ENCODE results near the gene SIGLEC10.
A peak's percentile ranks its signal among the peaks of the same experiment; 100 is the strongest.
"Not testable (repeated sequence)": the region's sequence is repeated elsewhere in the genome, so short reads cannot be mapped to it uniquely, and the experiment has no call there.

Gene SIGLEC10, protein sequence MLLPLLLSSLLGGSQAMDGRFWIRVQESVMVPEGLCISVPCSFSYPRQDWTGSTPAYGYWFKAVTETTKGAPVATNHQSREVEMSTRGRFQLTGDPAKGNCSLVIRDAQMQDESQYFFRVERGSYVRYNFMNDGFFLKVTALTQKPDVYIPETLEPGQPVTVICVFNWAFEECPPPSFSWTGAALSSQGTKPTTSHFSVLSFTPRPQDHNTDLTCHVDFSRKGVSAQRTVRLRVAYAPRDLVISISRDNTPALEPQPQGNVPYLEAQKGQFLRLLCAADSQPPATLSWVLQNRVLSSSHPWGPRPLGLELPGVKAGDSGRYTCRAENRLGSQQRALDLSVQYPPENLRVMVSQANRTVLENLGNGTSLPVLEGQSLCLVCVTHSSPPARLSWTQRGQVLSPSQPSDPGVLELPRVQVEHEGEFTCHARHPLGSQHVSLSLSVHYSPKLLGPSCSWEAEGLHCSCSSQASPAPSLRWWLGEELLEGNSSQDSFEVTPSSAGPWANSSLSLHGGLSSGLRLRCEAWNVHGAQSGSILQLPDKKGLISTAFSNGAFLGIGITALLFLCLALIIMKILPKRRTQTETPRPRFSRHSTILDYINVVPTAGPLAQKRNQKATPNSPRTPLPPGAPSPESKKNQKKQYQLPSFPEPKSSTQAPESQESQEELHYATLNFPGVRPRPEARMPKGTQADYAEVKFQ

DNA sequence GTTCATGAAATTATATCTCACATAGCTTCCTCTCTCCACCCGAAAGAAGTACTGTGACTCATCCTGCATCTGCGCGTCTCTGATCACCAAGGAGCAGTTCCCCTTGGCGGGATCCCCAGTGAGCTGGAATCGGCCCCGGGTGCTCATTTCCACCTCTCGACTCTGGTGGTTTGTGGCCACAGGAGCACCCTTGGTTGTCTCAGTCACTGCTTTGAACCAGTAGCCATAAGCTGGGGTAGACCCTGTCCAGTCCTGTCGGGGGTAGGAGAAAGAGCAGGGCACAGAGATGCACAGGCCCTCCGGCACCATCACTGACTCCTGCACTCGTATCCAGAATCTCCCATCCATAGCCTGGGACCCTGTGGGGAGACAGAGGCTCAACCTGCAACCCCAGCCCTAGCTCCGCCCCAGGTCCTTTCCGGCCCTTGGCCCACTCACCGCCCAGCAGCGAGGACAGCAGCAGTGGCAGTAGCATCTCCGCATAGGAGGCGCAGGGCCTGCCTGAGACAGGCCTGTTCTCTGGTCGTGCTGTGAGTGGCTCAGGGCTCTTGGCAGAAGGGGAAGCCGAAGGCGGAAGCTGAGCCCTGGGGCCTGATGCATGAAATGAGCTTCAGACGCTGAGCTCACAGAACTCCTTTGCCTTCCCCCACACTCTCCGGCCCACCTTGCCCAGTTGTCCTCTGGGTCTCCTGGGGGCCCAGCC is at the start of gene SIGLEC10:
SIGLEC10 (minus strand) TSS at position 536 of the 703 bp plus-strand sequence; CDS start at position 475, 61 bp downstream.
- no peak for DNase-seq

DNA sequence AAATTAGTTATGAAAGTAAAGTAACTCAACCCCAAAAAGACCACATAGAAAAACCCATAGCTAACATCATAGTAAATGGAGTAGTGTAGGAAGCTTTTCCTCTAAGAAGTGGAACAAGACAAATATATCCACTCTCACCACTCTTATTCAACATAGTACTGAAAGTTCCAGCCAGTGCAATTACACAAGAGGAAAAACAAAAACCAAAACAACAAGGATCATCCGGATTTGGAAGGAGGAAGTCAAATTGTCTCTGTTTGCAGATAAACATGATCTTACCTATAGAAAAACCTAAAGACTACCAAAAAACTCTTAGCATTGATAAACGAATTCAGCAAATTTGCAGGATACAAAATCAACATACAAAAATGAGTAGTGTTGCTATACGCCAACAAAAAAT is 49.3 kb upstream of the SIGLEC10 start:
- no peak for DNase-seq

DNA sequence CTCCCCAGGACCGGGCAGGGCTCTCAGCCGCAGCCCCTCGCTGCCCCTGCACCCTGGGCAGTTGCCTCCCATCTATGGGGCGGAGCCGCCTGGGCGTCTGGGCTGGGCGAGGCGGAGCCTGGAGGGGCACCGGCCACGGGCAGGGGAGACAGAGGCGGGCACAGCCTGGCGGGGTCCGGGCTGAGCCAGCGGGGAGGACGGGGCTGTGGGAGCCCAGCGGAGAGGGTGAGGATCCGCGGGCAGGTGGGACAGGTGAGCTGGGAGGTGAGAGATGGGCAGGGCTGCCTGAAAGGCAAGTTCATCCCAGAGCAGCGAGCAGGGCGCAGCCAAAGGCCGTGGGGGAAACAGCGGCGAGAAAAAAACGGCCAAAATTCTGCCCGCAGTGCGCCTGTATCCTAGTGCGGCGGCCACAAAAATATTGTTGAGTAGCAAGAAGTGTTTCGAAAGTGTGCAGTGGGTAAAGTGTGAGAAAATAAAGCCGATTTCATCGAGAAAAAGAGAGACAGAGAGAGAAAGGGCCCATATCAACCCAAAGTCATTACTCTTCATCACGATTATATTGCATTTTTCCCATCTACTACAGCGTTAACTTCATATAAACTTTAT is 46.6 kb upstream of the SIGLEC10 start:
- not testable (repeated sequence) for DNase-seq

DNA sequence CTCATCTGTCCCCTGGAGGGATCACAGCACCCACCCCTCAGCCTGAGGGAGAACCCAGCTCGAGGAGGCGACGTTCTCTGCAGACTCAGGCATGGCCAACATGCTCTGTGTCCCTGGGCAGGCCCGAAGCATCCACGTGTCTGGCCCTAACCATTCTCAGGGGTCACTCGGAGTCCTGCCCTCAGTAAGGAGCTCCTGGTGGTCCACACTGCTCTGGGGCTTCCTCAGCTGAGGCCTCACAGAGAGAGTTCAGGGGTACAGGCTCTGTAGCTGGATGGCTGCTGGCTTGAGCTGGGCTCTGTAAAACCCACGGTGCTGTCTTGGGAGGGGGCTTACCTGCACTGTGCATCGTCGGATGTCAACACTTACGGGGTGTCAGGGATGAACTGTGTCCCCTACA is 45.2 kb upstream of the SIGLEC10 start:
- no peak for DNase-seq

DNA sequence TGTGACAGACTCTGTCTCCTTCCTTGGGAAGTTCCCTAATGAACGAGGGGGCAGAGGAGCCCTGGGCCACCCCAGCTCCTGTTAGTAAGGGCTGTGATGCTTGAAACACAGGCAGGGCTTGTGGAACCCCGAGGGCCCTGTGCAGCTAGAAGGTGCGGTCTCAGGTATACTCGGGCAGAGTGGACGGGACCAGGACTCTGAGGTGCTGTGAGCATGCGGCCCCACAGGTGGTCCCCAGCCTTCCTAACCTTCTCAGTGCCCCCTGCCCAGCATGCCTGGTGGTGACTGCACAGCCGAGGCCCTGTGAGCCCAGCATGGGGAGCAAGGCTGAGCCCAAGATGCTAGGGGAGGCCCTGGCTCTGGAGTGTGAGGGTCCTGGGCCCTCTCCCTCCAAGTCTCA is 44.8 kb upstream of the SIGLEC10 start:
- no peak for DNase-seq

DNA sequence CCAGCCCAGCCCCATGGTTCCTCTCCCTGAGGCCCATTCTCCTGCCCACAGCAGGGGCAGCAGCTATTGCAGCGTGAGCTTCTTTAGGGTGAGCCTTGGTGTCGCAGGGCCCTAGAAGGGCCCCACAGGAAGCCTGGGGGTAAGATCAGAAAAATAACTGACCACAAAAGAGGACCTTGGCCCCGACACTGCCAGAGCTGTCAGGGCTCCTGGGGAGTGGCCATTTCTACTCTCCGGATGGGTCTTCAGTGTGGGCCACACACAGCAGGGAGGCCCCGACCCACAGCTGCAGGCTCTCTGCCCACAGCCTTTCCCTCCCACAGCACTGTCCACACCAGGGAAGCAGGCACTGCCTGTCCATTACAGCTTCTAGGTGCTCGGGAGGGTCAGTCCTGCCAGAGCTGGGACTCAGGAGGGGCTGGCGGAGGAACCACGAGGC is 44.3 kb upstream of the SIGLEC10 start:
- no peak for DNase-seq

DNA sequence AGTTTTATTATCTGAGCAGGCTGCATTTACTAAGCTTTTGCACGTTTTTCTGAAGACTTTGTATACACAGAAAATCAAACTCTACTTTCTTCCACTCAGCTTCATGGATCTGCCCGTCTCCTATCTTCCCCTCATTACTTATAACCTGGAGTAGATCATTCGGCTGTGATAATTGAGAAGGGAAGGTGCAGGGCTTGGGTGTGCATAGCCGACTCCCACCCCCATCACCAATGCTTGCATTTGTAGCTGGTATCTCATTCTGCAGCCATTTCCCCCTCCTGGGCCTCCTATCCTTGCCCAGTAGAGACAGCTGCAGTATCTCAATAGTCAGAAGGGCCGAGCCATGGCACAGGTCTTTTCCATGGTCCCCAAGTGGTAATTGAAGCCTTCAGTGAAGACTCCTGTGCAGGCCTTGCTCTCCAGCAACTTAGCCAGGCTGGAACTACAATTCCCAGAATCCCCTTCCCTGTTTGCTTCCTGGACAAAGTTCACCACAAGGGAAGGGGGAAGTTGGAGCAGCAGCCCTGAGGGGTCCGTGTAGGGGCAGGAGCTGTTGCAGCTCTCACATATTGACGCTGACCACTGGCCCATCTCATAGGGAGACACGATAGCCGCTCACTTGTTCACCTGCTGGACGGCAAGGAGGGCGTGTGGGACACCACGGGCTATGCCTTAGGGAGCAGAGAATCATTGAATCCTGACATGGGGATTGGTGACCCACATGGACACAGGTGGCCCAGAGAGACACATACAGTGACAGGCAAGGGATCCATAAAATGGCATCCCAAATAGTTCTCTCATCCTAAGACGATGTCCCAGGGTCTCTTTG is 42.9 kb upstream of the SIGLEC10 start:
- no peak for DNase-seq

DNA sequence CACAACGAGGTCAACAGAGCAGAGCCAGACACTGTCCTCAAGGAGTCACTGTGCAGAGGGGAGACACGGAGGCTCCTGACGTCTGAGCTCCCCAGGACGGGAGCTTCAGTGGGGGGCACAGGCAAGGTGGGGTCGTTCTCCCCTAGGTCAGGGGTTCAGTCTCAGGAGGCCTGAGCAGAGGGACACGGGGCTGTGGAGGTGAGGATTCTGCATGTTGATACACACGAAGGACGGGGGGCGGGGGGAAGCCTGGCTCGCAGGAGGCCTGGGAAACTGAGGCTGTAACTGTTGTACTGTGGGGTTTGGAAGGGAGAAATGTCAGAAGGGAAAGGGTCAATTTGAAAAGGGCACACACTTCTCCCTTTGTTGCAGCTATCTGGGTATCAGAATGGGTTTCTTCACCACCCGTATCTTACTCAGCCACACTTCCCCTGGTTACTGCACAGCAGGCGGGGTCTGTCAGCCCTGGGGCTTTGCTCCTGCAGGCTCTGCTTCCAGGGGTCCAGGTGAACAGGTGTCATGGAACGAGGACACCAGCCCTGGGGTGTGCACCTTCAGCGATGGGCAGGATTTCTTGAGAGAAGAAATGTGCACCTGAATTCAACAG is 41.6 kb upstream of the SIGLEC10 start:
- no peak for DNase-seq

DNA sequence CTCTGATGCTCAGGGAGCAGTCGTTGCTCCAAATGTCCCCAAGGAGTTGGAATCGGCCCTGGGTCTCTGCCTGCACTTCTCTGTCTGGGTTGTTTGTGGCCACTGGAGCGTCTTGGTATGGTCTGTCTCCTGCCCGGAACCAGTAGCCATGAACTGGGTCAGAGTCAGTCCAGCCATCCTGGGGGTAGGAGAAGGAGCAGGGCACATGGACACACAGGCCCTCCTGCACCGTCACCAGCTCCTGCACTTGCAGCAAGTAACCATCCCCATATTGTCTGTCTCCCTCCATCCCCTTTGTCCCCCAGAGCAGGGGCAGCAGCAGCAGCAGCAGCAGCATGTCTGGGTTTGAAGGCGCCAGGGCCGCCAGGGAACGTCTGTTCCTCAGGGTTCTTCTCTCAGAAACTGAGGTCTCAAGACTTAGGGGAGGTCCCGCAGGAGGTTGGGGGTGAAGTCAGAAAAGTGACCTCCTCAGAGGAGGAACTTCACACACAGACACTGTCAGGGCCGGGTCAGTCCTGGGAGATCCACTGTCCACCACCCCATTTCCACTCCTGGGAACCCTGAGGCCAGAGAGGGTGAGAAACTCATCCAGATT is 40.7 kb upstream of the SIGLEC10 start, which contains the start of gene SIGLEC8:
SIGLEC8 (minus strand) TSS at position 404 of the 595 bp plus-strand sequence; CDS start at position 337, 67 bp downstream.
- DNase-seq = no peak

DNA sequence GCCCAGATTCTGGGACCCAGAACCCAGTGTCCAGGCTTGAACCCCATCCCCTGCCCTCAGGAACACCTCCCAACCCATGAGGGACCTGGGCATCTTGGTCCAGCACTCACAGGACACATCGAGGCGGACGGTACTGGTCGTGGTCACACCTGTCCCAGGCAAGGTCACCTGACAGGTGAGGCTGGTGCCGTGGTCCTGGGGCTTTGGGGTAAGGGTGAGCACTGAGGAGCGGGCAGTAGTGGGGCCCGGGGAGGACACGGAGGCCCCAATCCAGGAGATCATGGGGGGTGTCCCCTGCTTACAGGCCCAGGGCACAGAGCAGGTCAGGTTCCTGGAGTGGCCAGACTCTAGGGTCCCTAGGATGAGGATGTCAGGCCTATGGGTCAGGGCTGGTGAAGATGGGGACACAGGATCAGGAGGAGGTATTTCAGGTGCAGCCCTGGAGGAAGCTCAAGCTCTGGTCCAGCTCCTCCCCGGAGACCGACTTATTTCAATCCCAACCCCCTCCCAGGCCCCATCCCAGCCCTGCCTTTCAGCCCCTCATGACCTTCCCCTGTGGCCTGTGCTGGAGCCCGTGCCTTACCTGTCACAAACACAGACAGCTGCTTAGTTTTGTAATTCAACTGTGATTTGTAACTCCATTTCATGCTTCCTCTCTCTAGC is 40.0 kb upstream of the SIGLEC10 start:
- DNase-seq = no peak

DNA sequence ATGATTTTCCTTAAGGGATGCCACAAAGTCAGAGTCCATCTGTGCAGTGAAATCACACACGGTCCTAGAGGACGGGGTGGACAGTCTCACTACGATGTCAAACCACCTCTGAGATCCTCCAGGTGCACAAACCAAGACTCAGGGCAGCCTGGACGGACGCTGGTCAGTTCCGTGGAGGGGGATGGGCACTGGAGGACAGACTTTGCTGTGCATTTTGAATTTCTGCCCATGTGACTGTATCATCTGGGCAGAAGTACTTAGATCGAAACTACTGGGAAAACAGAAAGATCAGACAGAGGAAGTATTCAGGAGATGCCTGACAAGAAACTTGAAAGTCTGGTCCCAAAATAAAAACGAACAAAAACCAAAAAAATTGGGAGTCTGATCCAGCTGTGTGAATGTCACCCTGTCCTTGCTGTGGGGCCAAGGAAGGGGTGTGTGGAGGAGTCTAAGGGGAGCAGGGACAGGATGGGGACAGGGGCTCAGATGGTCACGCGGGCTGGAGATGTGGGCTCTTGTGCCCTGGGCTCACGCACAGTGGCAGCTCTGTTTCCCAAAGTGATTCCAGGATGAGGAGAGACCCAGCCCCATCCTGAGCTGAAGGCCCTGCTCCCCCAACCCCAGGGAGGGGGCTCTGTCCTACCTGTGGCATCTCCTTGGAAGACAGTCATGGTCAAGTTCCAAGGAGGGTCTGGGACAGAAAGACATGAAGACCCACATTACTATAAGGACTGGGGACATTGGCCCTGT is 39.3 kb upstream of the SIGLEC10 start:
- no peak for DNase-seq

DNA sequence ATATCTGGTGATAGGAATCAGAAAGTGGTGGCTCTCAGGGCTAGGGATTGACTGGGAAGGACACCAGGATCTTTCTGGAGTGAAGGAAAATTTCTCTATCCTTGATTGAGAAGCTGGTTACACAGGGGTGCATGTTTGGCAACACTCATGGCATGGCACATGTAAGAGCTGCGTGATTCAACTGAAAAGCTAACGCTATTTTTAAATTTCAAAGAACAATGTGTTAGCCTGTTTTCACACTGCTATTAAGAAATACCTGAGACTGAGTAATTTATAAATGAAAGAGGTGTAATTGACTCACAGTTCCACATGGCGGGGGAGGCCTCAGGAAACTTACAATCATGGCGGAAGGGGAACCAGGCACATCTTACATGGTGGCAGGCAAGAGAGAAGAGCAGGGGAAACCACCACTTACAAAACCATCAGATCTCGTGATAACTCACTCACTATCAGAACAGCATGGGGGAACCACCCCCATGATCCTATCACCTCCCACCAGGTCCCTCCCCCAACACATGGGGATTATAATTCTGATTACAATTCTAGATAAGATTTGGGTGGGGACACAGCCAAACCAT is 33.4 kb upstream of the SIGLEC10 start:
- DNase-seq = no peak

DNA sequence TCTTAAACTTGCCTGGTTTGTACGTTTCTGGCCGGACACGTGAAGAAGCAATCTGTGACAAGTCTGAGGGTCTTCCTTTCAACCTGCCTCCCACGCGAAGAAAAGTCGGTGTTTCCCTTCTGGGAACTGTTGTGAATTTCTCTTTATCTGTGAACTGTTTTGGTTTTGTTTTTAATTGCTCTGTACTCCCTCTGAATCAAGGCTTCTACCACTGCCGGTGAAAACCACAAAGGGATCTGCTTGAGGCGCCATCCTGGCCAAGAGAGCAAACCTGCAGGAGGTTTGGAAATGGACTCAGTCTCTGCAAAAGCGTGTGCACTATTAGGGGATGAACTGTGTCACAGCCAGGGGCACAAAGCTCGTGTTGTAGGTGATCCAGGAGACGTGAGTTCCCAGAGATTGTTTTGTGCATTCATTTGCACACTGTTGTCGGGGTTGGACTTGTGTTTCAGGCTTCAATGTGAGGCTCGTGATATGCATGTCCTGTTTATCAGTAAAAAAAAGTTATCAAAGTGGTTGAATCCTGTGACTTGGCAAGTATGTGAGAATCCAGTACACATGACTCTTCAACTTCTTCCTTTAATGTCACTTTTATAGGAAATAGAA is 31.1 kb upstream of the SIGLEC10 start:
- no peak for DNase-seq

DNA sequence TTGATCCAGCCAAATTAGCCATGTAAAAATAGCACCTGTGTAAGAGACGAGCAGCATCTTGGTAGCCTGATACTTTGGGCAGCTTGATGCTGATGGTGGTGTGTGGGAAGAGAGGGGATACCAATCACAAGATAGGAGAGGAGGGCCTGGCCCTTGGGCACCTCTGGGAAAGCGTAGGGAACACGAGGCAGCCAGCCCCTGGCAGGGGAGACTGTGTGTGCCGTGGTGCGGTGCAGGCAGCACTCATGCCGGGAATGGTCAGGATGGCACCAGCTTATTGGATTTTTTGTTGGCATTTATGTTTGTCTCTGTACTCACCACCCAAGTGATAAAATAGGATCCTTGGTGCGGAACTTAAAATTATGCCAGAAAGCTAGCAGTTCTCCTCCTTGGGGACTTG is 30.6 kb upstream of the SIGLEC10 start:
- DNase-seq = no peak

DNA sequence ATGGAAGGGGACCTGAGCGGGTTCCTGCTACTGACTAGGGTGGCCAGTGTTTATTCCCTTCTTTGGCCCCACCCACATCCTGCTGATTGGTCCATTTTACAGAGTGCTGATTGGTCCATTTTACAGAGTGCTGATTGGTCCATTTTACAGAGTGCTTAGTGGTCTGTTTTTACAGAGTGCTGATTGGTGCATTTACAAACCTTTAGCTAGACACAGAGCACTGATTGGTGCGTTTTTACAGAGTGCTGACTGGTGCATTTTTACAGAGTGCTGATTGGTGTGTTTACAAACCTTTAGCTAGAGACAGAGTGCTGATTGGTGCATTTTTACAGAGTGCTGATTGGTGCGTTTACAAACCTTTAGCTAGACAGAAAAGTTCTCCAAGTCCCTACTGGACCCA is 30.1 kb upstream of the SIGLEC10 start:
- DNase-seq = not testable (repeated sequence)

DNA sequence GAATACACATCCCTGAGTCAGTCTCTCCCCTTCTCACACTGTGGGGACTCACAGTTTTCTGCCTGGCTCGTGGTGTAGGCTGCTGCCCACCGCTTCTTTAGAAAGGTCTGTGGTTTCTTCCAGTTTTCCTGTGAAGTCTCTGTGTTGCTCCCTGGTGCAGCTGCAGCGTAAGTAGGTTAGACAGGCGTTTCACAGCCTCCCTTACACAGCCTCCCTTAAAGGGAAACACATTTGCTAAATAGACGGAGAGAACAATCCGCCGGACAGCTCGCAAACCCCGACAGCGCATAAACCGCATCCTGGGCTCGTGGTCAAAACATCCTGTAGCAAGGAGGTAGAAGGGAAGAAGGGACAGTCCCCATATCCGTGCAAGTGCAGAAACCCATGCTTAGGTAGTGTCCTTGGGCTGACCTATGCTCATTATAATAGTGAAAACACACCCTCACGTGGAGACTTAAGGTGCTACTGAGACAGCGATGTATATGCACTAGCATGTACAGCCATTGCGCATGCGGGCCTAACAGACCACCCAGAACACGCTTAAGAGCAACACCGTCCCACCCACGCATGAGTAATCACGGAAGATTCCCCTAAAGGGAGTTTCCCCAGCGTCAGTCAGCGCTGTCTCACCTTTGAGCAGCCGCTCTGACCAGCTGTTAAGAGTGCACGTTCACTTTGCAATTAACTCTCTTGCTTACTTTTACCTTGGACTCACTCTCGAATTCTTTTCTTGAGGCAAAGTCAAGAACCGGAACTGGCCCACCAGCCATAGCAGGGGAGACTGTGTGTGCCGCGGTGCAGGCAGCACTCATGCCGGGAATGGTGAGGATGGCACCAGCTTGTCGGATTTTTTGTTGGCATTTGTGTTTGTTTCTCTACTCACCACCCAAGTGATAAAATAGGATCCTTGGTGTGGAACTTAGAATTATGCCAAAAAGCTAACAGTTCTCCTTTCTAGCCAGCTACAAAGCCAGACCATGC is 24.3 kb upstream of the SIGLEC10 start:
- peak; percentile 47 for DNase-seq

DNA sequence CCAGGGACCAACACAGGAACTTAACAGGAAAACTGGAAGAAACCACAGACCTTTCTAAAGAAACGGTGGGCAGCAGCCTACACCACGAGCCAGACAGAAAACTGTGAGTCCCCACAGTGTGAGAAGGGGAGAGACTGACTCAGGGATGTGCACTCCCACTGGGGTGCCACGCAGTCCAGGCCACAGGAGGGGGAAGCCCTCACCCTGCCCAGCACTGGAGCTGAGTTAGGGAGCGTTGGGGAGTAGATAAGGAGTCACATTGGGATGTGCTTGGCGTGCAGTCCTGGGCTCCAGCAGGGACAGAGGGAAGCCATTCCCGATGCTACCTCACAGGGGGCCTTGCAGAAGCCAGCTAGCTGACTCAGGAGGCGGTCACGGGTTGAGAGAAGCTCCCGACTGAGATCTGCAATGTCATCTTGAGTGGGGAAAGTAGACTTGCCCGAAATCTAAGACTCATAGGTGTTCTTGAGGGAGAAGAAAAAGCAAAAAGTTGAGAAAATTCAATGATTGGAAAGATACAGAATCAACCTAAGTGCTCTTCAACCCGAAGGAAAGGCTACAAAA is 23.5 kb upstream of the SIGLEC10 start:
- DNase-seq = no peak
